Transverse colon (tissue), 4 donors: ENCODE data around the gene PDAP1. TPM values are rescaled to one million over a fixed set of nuclear protein-coding genes. Genes with fewer than 3 reads are reported as not detected.

Experiments
- DNase-seq: peaks from one replicate; pipeline ENCODE4 v3.0.0-alpha.2; 2019
- H3K27ac ChIP-seq, 4 donors: fragments of 200-600 bp; sonication (generic); 2 replicates each; pipeline ENCODE4 v1.5.1; 2016 to 2018; ENCODE audit warnings: inconsistent platforms in 4 of 4
- H3K27me3 ChIP-seq: fragments of 200-600 bp; sonication (generic); 2 replicates; pipeline ENCODE4 v1.5.1; 2017; ENCODE audit warnings: inconsistent platforms
- H3K36me3 ChIP-seq, 4 donors: fragments of 200-600 bp; sonication (generic); 2 replicates each; pipeline ENCODE4 v1.5.1; 2017 to 2019; ENCODE audit warnings: inconsistent platforms in 4 of 4
- H3K4me1 ChIP-seq, 4 donors: fragments of 200-600 bp; sonication (generic); 2 replicates each; pipeline ENCODE4 v1.5.1; 2017 to 2020; ENCODE audit warnings: inconsistent platforms in 4 of 4
- H3K4me3 ChIP-seq, 4 donors: fragments of 200-600 bp; sonication (generic); 1 replicate in 1 of 4; 2 replicates in 3 of 4; pipeline versions ENCODE4 v1.5.1 to v1.6.1; 2017 to 2019; ENCODE audit warnings: inconsistent platforms in 4 of 4
- H3K9me3 ChIP-seq, 2 donors: fragments of 200-600 bp; sonication (generic); 2 replicates each; pipeline ENCODE4 v1.5.1; 2017 to 2019; ENCODE audit warnings: inconsistent platforms in 2 of 2
- CTCF ChIP-seq, 5 experiments: fragments of 200-600 bp in 3 of 5; fragments of 450-650 bp in 2 of 5; sonication (generic) in 3 of 5; IDR thresholded peaks; 1 replicate in 2 of 5; 2 replicates in 3 of 5; pipeline ENCODE4 v1.5.1; 2016 to 2017; ENCODE audit warnings: antibody characterized with exemption in 5 of 5, inconsistent platforms in 3 of 5, mild to moderate bottlenecking in 2 of 5, moderate library complexity in 1 of 5
- EP300 ChIP-seq: sonication (generic); formaldehyde crosslinking; IDR thresholded peaks from one replicate; pipeline ENCODE4 v1.6.1; 2017; ENCODE audit warnings: antibody characterized with exemption, low read depth
- POLR2A ChIP-seq: fragments of 450-650 bp; IDR thresholded peaks from one replicate; pipeline ENCODE4 v1.6.1; 2016; ENCODE audit warnings: antibody characterized with exemption, mild to moderate bottlenecking, moderate library complexity
- POLR2AphosphoS5 ChIP-seq, 3 donors: sonication (generic); formaldehyde crosslinking; IDR thresholded peaks; one replicate each; pipeline ENCODE4 v1.6.1; 2016; ENCODE audit warnings: antibody characterized with exemption in 3 of 3
- WGBS, 2 donors: methylation state at CpG; one replicate each; pipeline ENCODE4 v1.1.5; 2018; ENCODE audit warnings: low coverage in 1 of 2; 5-methylcytosine and 5-hydroxymethylcytosine counted together
- in situ Hi-C, 4 donors: fragments of 200-750 bp; cut with MboI; loops; one replicate each; pipeline versions ENCODE4 v1.15.0 to v1.15.1; 2017; ENCODE audit warnings: low sequenced_read_pairs in 3 of 4, low pct_ligation_motif_present in 1 of 4, low pct_unique_long_range_greater_than_20kb in 1 of 4
- intact Hi-C: fragments of 100-400 bp; cut with DNase I; formaldehyde crosslinking; loops from one replicate; pipeline ENCODE4 v1.15.1; 2023; ENCODE audit warnings: low total_unique reads
- total RNA-seq, 4 donors: library from RNA; depleted of rRNA; stranded (reverse); fragments of >200 nt; gene quantifications; one replicate each; pipeline ENCODE4 v1.1.0, GENCODE V29; 2016

Gene PDAP1, protein sequence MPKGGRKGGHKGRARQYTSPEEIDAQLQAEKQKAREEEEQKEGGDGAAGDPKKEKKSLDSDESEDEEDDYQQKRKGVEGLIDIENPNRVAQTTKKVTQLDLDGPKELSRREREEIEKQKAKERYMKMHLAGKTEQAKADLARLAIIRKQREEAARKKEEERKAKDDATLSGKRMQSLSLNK
- total RNA-seq = 10 to 100 TPM; 27.7 to 54.9 (median 49.9) TPM

- 0% methylated on average over 54 of the region's 72 CpGs; no CpG with 5 or more reads in 1 of the 2 donors for WGBS, 2 donors
- peak; percentile 93 for DNase-seq
- H3K36me3 ChIP-seq = peaks cover 0 to 30% (median 14%) of the 10 kb centered on the region in 4 donors
- TF ChIP-seq EP300 (no peak), POLR2A (peak; percentile 95), POLR2AphosphoS5 (IDR thresholded peaks at IDR 0.05) (peak; percentile 96 to 98 (median 98)), CTCF (IDR thresholded peaks at IDR 0.05) (peak in 3 of 5 experiments; percentile 12 to 66 (median 62))
- intact Hi-C loops (no loop called here), in situ Hi-C loops (no loop called here)
- peak within 1 kb of the TSS; percentile 85 to 99 (median 88) for H3K4me3 ChIP-seq
- H3K27ac ChIP-seq = peak within 1 kb of the TSS; percentile 91 to 99 (median 93)
- no peaks in the 10 kb centered on the region for H3K9me3 ChIP-seq
- no peaks in the 10 kb centered on the region for H3K27me3 ChIP-seq
- peaks cover 16 to 40% (median 30%) of the 10 kb centered on the region in 4 donors for H3K4me1 ChIP-seq
Measured at GRCh38 chr7:99408379-99409191, at the start of gene PDAP1, which contains the start of gene BUD31. TSS of gene PDAP1 (minus strand) at chr7:99408597. CDS start at chr7:99408548, 49 bp downstream. TSS of gene BUD31 (plus strand) at chr7:99408969. CDS start at chr7:99411093, 2,124 bp downstream.

- peaks cover 0 to 20% (median 9%) of the 10 kb centered on the region in 4 donors for H3K36me3 ChIP-seq
- H3K27ac ChIP-seq = no peak overlapping the region
- no peaks in the 10 kb centered on the region for H3K27me3 ChIP-seq
- H3K4me3 ChIP-seq = no peak overlapping the region
- DNase-seq = no peak
- intact Hi-C loops = no loop called here
- no peaks in the 10 kb centered on the region for H3K9me3 ChIP-seq
- 85% methylated on average over 25 of the region's 26 CpGs; no CpG with 5 or more reads in 1 of the 2 donors for WGBS, 2 donors
- H3K4me1 ChIP-seq = peaks cover 0 to 2% (median 0%) of the 10 kb centered on the region in 4 donors
- in situ Hi-C loops = no loop called here
- no peak for TF ChIP-seq EP300
- TF ChIP-seq CTCF (IDR thresholded peaks at IDR 0.05) = no peak
- no peak for TF ChIP-seq POLR2AphosphoS5 (IDR thresholded peaks at IDR 0.05)
- TF ChIP-seq POLR2A = no peak
Measured at GRCh38 chr7:99457650-99458493, 49.5 kb upstream of the PDAP1 start.

DNA sequence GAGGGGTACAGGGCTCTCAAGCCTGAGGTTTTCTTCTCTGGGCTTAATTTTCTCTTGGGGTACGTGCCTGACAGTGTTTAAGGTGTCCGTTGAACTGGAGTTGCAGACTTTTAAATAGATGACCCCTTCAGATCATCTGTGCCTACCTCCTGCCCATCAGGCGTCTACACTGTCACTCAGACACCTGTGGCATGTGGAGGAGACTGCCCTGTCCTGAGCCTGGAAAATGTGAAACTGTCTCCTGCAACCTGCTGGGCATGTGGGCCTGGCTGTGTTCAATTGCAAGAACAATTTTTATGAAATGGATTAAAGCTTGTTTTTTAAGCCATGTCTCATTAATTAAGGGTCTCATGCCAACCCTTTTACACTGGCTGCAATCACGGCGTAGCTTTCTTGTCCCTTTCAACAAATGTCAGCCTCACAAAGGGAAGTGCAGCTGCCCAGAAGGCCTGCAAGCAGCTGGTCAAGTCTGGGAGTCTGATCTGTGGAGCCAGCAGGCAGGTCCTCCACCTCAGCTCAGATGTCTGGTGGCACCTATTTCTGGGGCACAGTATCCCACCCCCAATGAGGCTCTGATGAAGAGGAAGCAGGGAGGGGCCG, 48.8 kb upstream of the PDAP1 start:
- no peaks in the 10 kb centered on the region for H3K9me3 ChIP-seq
- H3K27ac ChIP-seq = no peak overlapping the region
- in situ Hi-C loops (no loop called here), intact Hi-C loops (no loop called here)
- TF ChIP-seq POLR2A (no peak), CTCF (IDR thresholded peaks at IDR 0.05) (no peak), EP300 (no peak), POLR2AphosphoS5 (IDR thresholded peaks at IDR 0.05) (no peak)
- no peak for DNase-seq
- peaks cover 0 to 20% (median 9%) of the 10 kb centered on the region in 4 donors for H3K36me3 ChIP-seq
- H3K4me3 ChIP-seq = no peak overlapping the region
- H3K4me1 ChIP-seq = no peaks in the 10 kb centered on the region
- H3K27me3 ChIP-seq = no peaks in the 10 kb centered on the region
- 80 to 83% methylated on average over 2 to 6 of the region's 6 CpGs for WGBS, 2 donors
